ENCODE measurements around the gene VSIG8. TPM values are rescaled to one million over a fixed set of nuclear protein-coding genes. Genes with fewer than 3 reads are reported as not detected.
A peak's percentile ranks its signal among the peaks of the same experiment; 100 is the strongest.

The VSIG8 gene
- total RNA-seq, 1 experiment from 2014 or later: not detected

DNA sequence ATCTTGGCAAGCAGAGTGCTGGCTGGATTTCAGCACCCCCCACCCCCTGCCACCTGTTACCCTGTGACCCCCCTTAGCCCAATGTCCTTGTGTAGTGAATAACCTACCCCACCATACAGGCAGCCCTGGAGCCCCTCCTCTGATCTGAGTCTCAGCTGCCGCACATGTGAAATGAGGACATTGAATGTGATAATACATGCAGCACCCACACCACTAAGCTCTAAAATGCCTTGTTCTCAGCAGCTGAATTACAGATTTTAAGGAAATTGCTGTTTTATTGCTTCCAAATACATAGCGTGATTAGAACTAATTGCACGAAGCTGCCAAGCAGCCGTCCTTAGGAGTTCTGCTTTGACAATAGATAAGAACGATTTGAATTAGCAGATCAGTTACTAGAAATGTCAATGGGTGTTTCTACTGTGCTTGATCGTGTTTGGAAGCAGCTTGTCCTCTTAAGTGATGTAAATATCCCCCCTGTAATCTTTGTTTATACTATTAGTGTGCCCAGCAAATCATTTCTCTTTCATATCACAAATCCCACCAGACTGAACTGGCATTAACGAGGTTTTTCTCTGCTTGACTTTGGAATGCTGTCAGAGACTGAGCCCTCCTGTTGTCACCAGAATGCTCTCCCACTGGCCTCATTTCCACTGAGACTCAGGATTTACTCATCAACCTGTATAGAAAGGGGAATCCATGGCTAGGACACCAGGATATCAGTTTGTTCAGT, 30.9 kb downstream of the VSIG8 start:
- peak; percentile 66 for DNase-seq (ENCODE audit: low spot score)
- Histone ChIP-seq H3K9me3 (ENCODE audit: low read depth, low read length, poor library complexity, severe bottlenecking) (no peaks in the 10 kb centered on the region), H3K4me3 (ENCODE audit: low read depth, low read length, poor library complexity, severe bottlenecking) (no peak overlapping the region), H3K27ac (ENCODE audit: low read depth, low read length, poor library complexity, severe bottlenecking) (peak overlapping the region; percentile 34), H3K36me3 (ENCODE audit: insufficient read depth, low read length, poor library complexity, severe bottlenecking) (no peaks in the 10 kb centered on the region), H3K27me3 (replicated peaks; ENCODE audit: insufficient read depth, low read depth, low read length, poor library complexity) (no peaks in the 10 kb centered on the region), H3K4me1 (ENCODE audit: insufficient read depth, low read length, poor library complexity, severe bottlenecking) (peaks cover 19% of the 10 kb centered on the region)
- no TSS peak for BruUV-seq (replicated peaks)
- CTCF ChIA-PET: interaction anchor here (1.4 kb wide), 1 partner anchor 59 kb away, joined by 3 read pairs; no protein-coding TSS in a partner anchor
- POLR2A ChIA-PET (ENCODE audit: low non-redundant PET): interaction anchor here (0.7 kb wide), 1 partner anchor 100 kb away, joined by 12 read pairs; no protein-coding TSS in a partner anchor
- TF ChIP-seq EZH2 (IDR thresholded peaks at IDR 0.05; ENCODE audit: borderline replicate concordance, low read depth, low read length, poor library complexity, severe bottlenecking): no peak
- TF ChIP-seq CTCF (conservative IDR thresholded peaks at IDR 0.05; ENCODE audit: low read depth, low read length): no peak
- intact Hi-C loops (cut with micrococcal nuclease; ENCODE audit: unreplicated experiment): loop anchor here (2.0 kb wide), 1 partner anchor 59 kb away; no protein-coding TSS in a partner anchor

DNA sequence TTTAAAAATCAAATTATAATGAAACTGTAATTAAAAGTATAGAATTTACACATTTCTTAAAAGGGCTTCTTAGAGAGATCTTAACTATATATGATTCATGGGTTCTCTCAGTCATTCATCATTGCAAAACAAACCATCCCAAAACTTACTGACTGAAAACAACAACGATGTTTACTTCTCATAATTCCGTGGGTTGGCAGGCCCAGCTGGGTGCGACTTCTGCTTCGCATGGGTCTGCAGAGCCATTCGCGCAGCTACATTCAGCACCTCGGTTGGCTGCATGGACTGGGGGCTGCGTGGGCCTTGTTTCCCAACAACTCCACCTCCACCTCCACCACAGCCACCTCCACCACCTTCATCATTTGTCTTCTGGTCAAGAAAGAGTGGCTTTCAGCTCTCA, 31.7 kb downstream of the VSIG8 start:
- Histone ChIP-seq H3K4me3 (ENCODE audit: low read depth, low read length, poor library complexity, severe bottlenecking) (no peak overlapping the region), H3K27me3 (replicated peaks; ENCODE audit: insufficient read depth, low read depth, low read length, poor library complexity) (no peaks in the 10 kb centered on the region), H3K4me1 (ENCODE audit: insufficient read depth, low read length, poor library complexity, severe bottlenecking) (peaks cover 19% of the 10 kb centered on the region), H3K36me3 (ENCODE audit: insufficient read depth, low read length, poor library complexity, severe bottlenecking) (no peaks in the 10 kb centered on the region), H3K27ac (ENCODE audit: low read depth, low read length, poor library complexity, severe bottlenecking) (no peak overlapping the region), H3K9me3 (ENCODE audit: low read depth, low read length, poor library complexity, severe bottlenecking) (no peaks in the 10 kb centered on the region)
- ChIA-PET CTCF (interaction anchor here (1.4 kb wide), 1 partner anchor 59 kb away, joined by 3 read pairs; no protein-coding TSS in a partner anchor), POLR2A (ENCODE audit: low non-redundant PET) (no interaction called here)
- intact Hi-C loops (cut with micrococcal nuclease; ENCODE audit: unreplicated experiment): loop anchor here (2.0 kb wide), 1 partner anchor 60 kb away; no protein-coding TSS in a partner anchor
- DNase-seq (ENCODE audit: low spot score): no peak
- BruUV-seq (replicated peaks): no TSS peak
- TF ChIP-seq CTCF (conservative IDR thresholded peaks at IDR 0.05; ENCODE audit: low read depth, low read length) (no peak), EZH2 (IDR thresholded peaks at IDR 0.05; ENCODE audit: borderline replicate concordance, low read depth, low read length, poor library complexity, severe bottlenecking) (no peak)

GRCh38 chr1:159829822-159830465, 32.5 kb downstream of the VSIG8 start:
- ChIA-PET CTCF (interaction anchor here (1.4 kb wide), 1 partner anchor 60 kb away, joined by 3 read pairs; no protein-coding TSS in a partner anchor), POLR2A (ENCODE audit: low non-redundant PET) (no interaction called here)
- no peaks in the 10 kb centered on the region for H3K36me3 ChIP-seq (ENCODE audit: insufficient read depth, low read length, poor library complexity, severe bottlenecking)
- BruUV-seq (replicated peaks): no TSS peak
- H3K4me3 ChIP-seq (ENCODE audit: low read depth, low read length, poor library complexity, severe bottlenecking): no peak overlapping the region
- no peak overlapping the region for H3K27ac ChIP-seq (ENCODE audit: low read depth, low read length, poor library complexity, severe bottlenecking)
- no peaks in the 10 kb centered on the region for H3K27me3 ChIP-seq (replicated peaks; ENCODE audit: insufficient read depth, low read depth, low read length, poor library complexity)
- no peak for DNase-seq (ENCODE audit: low spot score)
- no peak for TF ChIP-seq EZH2 (IDR thresholded peaks at IDR 0.05; ENCODE audit: borderline replicate concordance, low read depth, low read length, poor library complexity, severe bottlenecking)
- no peak for TF ChIP-seq CTCF (conservative IDR thresholded peaks at IDR 0.05; ENCODE audit: low read depth, low read length)
- intact Hi-C loops (cut with micrococcal nuclease; ENCODE audit: unreplicated experiment): loop anchor here (2.0 kb wide), 1 partner anchor 61 kb away; no protein-coding TSS in a partner anchor
- H3K4me1 ChIP-seq (ENCODE audit: insufficient read depth, low read length, poor library complexity, severe bottlenecking): peaks cover 19% of the 10 kb centered on the region
- H3K9me3 ChIP-seq (ENCODE audit: low read depth, low read length, poor library complexity, severe bottlenecking): no peaks in the 10 kb centered on the region

Data from A673 (cell line).